ENCODE results near the gene RERE.
A peak's percentile ranks its signal among the peaks of the same experiment; 100 is the strongest.

The RERE gene

DNA sequence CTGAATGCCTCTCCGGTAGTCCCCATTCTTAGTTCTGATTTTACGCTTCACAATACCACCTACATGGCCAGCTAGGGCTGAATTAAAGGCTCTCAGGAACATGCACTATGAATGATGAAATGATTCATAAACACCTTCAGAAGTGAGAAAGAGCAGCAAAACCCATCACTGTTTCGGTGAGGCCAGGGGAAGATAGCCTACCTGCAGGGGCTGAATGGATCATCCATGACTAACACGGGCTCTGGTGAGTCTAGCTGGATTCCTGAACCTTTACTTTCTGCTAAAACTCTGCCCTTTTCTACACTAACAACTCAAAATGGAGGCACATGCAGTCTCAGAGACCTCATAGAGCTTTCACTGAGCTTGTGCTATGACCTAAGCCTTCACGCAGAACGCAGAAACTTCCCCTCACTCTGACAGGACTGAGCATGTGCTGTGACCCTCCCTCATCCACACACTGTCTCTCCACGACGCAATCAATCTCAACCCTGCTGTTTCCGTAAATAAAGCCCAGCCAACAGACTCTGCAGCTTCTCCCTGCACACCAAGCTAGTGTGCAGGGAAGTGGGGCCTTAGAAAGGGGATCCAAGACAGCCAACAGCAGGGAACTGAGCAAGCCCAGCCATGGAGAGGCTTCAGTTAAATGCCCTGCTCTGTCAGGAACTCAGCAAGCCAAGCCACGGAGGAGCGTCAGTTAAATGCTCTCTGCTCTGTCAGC, 291.7 kb downstream of the RERE start:
- DNase-seq (ENCODE audit: low read depth) = peak; percentile 84
- H3K4me3 ChIP-seq (ENCODE audit: low read depth, low read length) = peak overlapping the region; percentile 51
- TF ChIP-seq CTCF (IDR thresholded peaks at IDR 0.05; ENCODE audit: low read depth, low read length, missing control alignments) = no peak
- in situ Hi-C loops (cut with HindIII; ENCODE audit: low sequenced_read_pairs) = no loop called here

DNA sequence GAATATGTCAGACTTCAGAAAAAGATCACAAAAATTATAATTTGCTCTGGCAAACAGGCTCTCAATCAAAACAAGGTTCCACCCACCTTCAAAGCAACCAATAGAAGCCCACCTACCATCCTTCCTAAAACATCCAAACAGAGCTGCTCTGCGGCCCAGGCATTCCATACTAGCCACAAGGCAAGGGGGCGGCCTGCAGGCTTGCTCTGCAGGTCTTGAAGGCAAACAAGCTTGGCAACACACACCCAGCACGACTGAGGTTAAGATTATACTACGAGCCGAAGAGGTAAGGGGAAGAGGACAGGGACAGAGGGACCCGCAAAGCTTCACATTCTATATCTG, 292.3 kb downstream of the RERE start:
- no peak for DNase-seq (ENCODE audit: low read depth)
- in situ Hi-C loops (cut with HindIII; ENCODE audit: low sequenced_read_pairs) = no loop called here
- H3K4me3 ChIP-seq (ENCODE audit: low read depth, low read length) = peak overlapping the region; percentile 51
- no peak for TF ChIP-seq CTCF (IDR thresholded peaks at IDR 0.05; ENCODE audit: low read depth, low read length, missing control alignments)

DNA sequence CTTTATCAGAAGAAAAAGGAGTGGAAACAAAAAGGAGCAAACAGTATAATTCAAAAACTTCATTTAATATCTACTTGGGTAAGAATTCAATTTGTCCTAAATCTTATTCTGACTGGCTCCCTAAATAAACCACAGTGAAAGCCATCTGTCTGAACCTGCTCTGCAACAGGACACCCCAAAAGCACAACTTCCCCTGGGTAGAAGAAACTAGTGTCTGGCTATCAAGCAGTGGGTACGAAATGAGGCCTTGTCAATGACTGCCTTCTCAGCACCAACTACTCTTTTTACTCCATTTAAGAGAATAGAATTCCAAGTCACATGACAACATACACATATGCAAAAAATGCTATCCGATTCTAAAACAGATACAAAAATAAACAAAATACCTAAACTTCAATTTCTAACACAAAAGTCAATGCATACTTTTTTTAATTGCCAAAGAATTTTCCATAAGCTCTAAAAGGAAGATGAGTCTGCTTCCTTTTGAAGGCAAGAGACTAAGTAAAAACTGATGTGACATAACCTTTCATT, 292.7 kb downstream of the RERE start:
- no peak for TF ChIP-seq CTCF (IDR thresholded peaks at IDR 0.05; ENCODE audit: low read depth, low read length, missing control alignments)
- DNase-seq (ENCODE audit: low read depth) = no peak
- in situ Hi-C loops (cut with HindIII; ENCODE audit: low sequenced_read_pairs) = no loop called here
- peak overlapping the region; percentile 51 for H3K4me3 ChIP-seq (ENCODE audit: low read depth, low read length)

GRCh38 chr1:8523666-8524206, 293.7 kb downstream of the RERE start:
- no peak overlapping the region for H3K4me3 ChIP-seq (ENCODE audit: low read depth, low read length)
- in situ Hi-C loops (cut with HindIII; ENCODE audit: low sequenced_read_pairs) = no loop called here
- no peak for TF ChIP-seq CTCF (IDR thresholded peaks at IDR 0.05; ENCODE audit: low read depth, low read length, missing control alignments)
- DNase-seq (ENCODE audit: low read depth) = no peak

DNA sequence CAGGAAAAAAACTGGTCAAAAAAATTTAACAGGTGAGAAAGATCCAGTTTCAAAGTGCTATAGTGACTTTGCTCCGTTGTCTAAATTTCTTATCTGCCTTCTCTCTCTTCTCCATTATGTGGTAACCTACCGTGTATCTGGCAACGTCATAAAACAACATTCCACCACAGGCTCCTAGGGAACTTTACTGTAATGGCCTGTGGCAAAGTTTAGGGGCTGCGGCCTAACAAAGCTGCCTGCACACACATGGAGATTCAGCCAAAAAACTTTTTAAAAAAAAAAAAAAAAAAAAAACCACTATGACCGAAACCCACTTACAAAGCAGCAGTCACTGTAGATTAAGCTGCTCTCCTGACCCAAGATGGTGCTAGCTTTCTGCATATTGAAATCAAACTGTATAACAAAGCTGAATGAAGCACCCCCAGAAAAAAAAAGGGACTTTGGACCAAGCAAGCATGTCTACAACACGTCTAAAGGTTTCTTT, 296.9 kb downstream of the RERE start:
- no peak for TF ChIP-seq CTCF (IDR thresholded peaks at IDR 0.05; ENCODE audit: low read depth, low read length, missing control alignments)
- peak; percentile 67 for DNase-seq (ENCODE audit: low read depth)
- in situ Hi-C loops (cut with HindIII; ENCODE audit: low sequenced_read_pairs) = no loop called here
- H3K4me3 ChIP-seq (ENCODE audit: low read depth, low read length) = no peak overlapping the region

DNA sequence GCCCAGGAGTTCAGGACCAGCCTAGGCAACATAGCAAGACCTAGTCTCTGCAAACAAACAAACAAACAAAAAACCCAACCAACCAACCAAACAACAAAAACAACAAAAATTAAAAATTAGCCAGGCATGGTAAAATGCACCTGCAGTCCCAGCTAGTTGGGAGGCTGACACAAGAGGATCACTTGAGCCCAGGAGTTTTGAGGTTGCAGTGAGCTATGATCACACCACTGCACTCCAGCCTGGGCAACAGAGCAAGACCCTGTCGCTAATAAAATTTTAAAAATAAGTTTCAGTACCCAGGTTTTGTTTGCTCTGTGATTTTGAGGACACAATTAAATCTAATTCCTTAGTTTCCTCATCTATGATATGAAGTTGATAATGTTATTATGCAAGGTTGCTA, 298.3 kb downstream of the RERE start:
- no peak overlapping the region for H3K4me3 ChIP-seq (ENCODE audit: low read depth, low read length)
- in situ Hi-C loops (cut with HindIII; ENCODE audit: low sequenced_read_pairs) = no loop called here
- TF ChIP-seq CTCF (IDR thresholded peaks at IDR 0.05; ENCODE audit: low read depth, low read length, missing control alignments) = no peak
- no peak for DNase-seq (ENCODE audit: low read depth)
